AG09309 (cell line): Measurements from ENCODE around the gene RBM5.

Source experiments
- DNase-seq: peaks from one replicate; pipeline ENCODE4 v3.0.0-alpha.2; 2010; ENCODE audit warnings: low read depth
- H3K4me3 ChIP-seq: 2 replicates; pipeline ENCODE4 v1.5.1; 2011; ENCODE audit warnings: mild to moderate bottlenecking, low read depth, low read length, moderate library complexity; ENCODE audit not compliant: control insufficient read depth
- TF ChIP-seq, protein P1 (sequence below): IDR thresholded peaks from 2 replicates; pipeline ENCODE4 v1.5.1; 2011; ENCODE audit warnings: mild to moderate bottlenecking, low read depth, low read length, inconsistent platforms; ENCODE audit not compliant: insufficient read depth, control insufficient read depth; ENCODE audit errors: missing control alignments

Gene RBM5

GRCh38 chr3:50100956-50101845 lies 12.5 kb downstream of the RBM5 start:
- no peak overlapping the region for H3K4me3 ChIP-seq
- TF ChIP-seq, protein P1, sequence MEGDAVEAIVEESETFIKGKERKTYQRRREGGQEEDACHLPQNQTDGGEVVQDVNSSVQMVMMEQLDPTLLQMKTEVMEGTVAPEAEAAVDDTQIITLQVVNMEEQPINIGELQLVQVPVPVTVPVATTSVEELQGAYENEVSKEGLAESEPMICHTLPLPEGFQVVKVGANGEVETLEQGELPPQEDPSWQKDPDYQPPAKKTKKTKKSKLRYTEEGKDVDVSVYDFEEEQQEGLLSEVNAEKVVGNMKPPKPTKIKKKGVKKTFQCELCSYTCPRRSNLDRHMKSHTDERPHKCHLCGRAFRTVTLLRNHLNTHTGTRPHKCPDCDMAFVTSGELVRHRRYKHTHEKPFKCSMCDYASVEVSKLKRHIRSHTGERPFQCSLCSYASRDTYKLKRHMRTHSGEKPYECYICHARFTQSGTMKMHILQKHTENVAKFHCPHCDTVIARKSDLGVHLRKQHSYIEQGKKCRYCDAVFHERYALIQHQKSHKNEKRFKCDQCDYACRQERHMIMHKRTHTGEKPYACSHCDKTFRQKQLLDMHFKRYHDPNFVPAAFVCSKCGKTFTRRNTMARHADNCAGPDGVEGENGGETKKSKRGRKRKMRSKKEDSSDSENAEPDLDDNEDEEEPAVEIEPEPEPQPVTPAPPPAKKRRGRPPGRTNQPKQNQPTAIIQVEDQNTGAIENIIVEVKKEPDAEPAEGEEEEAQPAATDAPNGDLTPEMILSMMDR, result no peak
- peak; percentile 11 for DNase-seq

DNA sequence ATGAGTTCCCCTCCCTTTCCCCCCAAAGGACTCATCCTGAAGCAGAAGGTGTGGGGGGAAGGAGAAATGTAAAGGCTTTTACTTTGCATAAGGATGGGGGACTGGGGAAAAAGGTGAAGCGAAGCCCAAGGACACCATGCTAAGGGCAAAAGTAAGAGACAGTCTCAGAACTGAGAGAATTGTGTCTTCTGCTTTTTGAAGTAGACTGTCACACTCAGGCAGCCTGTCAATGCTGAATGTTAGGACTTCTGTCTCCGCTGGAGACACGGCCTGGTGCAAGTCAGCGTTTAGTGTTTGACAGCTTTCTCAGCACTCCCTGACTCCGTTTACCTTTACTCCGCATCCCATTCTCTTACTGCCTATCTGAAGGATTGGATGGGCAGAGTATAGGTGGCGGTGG lies 13.8 kb downstream of the RBM5 start:
- H3K4me3 ChIP-seq, result no peak overlapping the region
- TF ChIP-seq, protein P1, result no peak
- DNase-seq, result no peak

- TF ChIP-seq, protein P1, result no peak
- DNase-seq, result no peak
- H3K4me3 ChIP-seq, result no peak overlapping the region
These were observed 23.0 kb downstream of the RBM5 start for GRCh38 chr3:50111757-50112156.

DNA sequence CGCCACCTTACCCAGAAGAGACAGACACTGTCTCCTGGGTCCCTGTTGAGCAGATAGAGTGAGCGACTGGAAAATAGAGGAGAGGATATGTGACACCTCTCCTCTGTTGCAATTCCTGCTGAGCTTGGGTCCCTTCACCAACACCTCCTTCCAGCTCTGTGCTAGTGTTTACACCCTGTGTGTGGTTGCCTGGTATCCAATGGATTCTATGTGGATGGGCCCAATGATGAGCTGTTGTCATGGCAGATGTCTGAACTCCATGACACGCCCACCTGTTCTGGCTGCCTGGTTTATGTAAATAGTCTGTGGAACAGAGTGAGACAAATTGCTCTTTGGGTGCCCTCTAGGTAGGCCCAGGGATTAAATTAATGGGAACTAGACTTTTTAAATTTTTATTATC lies 23.7 kb downstream of the RBM5 start:
- DNase-seq, result no peak
- TF ChIP-seq, protein P1, result no peak
- no peak overlapping the region for H3K4me3 ChIP-seq

- TF ChIP-seq, protein P1, result no peak
- no peak for DNase-seq
- H3K4me3 ChIP-seq, result no peak overlapping the region
These were observed 28.4 kb downstream of the RBM5 start for GRCh38 chr3:50117120-50117519.

DNA sequence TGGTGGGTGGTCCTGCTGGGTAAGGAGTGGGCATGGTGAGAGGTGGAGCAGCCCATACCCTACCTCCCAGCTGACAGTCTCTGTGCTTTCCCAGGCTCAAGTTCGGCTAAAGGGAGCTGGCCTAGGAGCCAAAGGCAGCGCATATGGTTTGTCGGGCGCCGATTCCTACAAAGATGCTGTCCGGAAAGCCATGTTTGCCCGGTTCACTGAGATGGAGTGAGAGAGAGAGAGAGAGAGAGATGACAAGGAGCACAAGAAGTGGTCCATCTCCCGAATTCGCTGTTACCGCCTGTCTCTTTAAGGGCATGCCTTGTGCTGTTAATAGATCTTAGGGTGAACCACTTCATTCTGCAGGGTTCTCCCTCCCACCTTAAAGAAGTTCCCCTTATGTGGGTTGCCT lies 29.5 kb downstream of the RBM5 start:
- DNase-seq, result no peak
- H3K4me3 ChIP-seq, result no peak overlapping the region
- TF ChIP-seq, protein P1, result no peak
